Activated CD4-positive, alpha-beta memory T cell treated with anti-CD3 and anti-CD28 coated beads, Interleukin-2, amount 10 ng/mL, durations not matched to agents 7 days and 5 days (primary cell): ENCODE data around the gene PNPO. TPM values are rescaled to one million over a fixed set of nuclear protein-coding genes. Genes with fewer than 3 reads are reported as not detected.

ENCODE experiments used
- CTCF ChIA-PET: fragments of 350-600 bp; sonication (Branson Sonifier 250); formaldehyde crosslinking; loops from one replicate; lab custom pipeline; 2021; ENCODE audit warnings: antibody characterized with exemption, inconsistent platforms; lab: Charles Lee
- POLR2A ChIA-PET: fragments of 350-600 bp; sonication (Branson Sonifier 250); formaldehyde crosslinking; loops from one replicate; lab custom pipeline; 2021; ENCODE audit warnings: antibody characterized with exemption; lab: Charles Lee
- DNase-seq: peaks from one replicate; pipeline ENCODE4 v3.0.0-alpha.2; 2020
- H3K27ac Mint-ChIP-seq: one replicate; pipeline ENCODE4 v1.8.0; 2021; ENCODE audit warnings: mild to moderate bottlenecking, mixed read lengths
- H3K27me3 Mint-ChIP-seq: one replicate; pipeline ENCODE4 v1.8.0; 2021; ENCODE audit warnings: mixed read lengths
- H3K36me3 Mint-ChIP-seq: one replicate; pipeline ENCODE4 v1.8.0; 2021; ENCODE audit warnings: low read depth, mixed read lengths
- H3K4me1 Mint-ChIP-seq: one replicate; pipeline ENCODE4 v1.8.0; 2021; ENCODE audit warnings: mixed read lengths
- H3K4me3 Mint-ChIP-seq: one replicate; pipeline ENCODE4 v1.8.0; 2021; ENCODE audit warnings: mild to moderate bottlenecking, mixed read lengths
- H3K9me3 Mint-ChIP-seq: one replicate; pipeline ENCODE4 v1.8.0; 2021; ENCODE audit warnings: mixed read lengths
- total RNA-seq, 2 experiments: library from RNA; stranded (reverse); gene quantifications; one replicate each; pipeline ENCODE4 v1.2.3, GENCODE V29; 2021

The PNPO gene
- total RNA-seq, 2 experiments from 2014 or later: 24.6 to 25.1 TPM

DNA sequence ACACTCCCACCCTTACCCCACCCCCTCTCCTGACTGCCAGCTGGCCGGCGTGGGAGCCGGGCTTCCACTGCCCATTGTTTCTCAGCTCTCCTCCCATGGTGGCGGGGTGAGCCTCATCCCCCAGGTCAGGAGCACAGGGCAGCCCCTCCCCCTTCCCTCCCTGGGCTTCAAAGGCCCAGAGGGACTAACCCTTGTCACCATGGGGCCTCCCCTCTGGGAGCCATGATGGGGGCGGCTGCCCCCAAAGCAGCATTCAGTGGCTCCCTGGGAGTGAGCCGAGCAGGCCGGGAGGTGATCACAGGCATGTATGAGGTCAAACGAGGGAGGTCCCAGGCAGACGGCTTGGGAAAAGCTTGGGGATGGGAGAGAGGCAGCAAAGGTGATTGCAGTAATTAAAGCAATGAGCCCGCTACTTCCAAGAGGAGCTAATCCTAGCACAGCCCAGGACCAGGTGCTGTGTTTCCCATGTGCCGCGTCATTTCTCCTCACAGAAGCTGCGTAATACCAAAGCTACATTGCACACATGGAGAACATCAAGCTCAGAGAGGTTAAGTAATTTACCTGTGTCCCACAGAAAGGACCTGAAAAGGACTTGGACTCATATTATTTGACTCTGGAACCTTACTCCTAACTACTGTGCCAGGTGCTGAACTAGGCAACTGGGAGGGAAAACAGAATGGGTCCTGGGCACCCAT, 54.0 kb downstream of the PNPO start:
- ChIA-PET CTCF (interaction anchor here (0.6 to 1.7 kb wide), 2 partner anchors 17 to 19 kb away, joined by 3 to 8 read pairs; no protein-coding TSS in a partner anchor), POLR2A (no interaction called here)
- H3K4me3 Mint-ChIP-seq: no peak overlapping the region

DNA sequence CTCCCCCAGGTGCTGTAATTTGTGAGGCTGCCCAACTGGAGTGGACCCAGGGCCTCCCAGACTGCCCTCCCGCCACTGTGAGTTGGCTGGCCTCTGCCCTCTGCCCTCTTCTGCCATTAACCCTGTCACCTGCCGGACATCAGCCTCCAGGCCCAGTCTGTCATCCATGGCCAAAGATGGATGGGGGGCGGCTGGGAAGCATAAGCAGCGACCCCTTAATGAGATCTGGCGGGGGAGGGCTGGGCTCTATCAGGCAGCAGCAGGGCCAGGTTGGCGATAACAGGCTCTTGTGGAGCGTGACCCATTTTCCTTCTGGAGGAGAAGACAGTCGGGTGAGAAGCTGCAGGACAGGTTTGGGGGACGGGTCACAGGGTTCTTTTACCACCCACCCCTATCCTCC, 54.8 kb downstream of the PNPO start:
- no peak overlapping the region for H3K27ac Mint-ChIP-seq
- H3K4me1 Mint-ChIP-seq: peaks cover 5% of the 10 kb centered on the region
- peaks cover 26% of the 10 kb centered on the region for H3K27me3 Mint-ChIP-seq
- ChIA-PET CTCF (interaction anchor here (1.7 kb wide), 1 partner anchor 18 kb away, joined by 8 read pairs; no protein-coding TSS in a partner anchor), POLR2A (no interaction called here)
- H3K4me3 Mint-ChIP-seq: no peak overlapping the region
- DNase-seq: no peak
- no peaks in the 10 kb centered on the region for H3K36me3 Mint-ChIP-seq
- H3K9me3 Mint-ChIP-seq: no peaks in the 10 kb centered on the region

More for the DNA sequence above, 54.0 kb downstream of the PNPO start:
- Mint-ChIP-seq H3K27ac (no peak overlapping the region), H3K36me3 (no peaks in the 10 kb centered on the region), H3K9me3 (no peaks in the 10 kb centered on the region), H3K4me1 (peaks cover 5% of the 10 kb centered on the region), H3K27me3 (peaks cover 28% of the 10 kb centered on the region)
- no peak for DNase-seq

DNA sequence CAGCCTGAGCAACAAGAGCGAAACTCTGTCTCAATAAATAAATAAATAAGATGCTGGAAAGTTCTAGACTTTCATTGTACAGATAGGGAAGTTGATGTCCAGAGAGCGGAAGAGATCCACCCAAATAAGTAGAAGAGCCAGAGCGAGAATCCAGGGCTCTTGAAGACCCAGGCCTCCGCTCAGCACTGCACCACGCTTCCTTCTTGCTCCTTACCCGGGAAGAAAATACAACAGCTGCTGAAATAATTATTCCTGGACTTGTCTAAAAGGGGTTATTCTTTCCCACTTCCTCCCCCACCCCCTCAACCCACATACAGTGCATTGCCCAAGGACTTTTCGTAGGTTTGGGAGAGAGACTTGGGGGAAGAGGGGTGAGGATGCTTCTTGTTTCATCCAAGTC, 56.2 kb downstream of the PNPO start:
- no peak for DNase-seq
- no peaks in the 10 kb centered on the region for H3K36me3 Mint-ChIP-seq
- H3K9me3 Mint-ChIP-seq: no peaks in the 10 kb centered on the region
- ChIA-PET POLR2A (no interaction called here), CTCF (no interaction called here)
- peaks cover 8% of the 10 kb centered on the region for H3K4me1 Mint-ChIP-seq
- peaks cover 24% of the 10 kb centered on the region for H3K27me3 Mint-ChIP-seq
- no peak overlapping the region for H3K27ac Mint-ChIP-seq
- H3K4me3 Mint-ChIP-seq: no peak overlapping the region

DNA sequence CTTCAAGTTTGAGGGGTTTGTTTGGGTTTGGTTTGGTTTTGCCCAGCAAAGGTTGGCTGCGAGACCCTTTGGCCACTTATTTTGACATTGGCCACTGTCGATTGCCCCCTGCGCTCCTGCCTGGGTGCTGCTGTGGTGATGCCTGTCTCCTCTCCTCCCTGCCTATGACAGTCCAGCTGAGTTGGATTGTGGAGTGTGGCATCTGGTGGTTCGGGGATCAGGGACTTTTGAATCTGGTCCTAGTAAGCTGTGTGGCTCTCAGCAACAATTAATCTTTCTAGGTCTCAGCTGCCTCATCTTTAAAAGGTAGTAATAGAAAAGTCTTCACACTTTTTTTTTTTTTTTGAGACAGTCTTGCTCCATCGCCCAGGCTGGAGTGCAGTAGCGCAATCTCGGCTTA, 56.7 kb downstream of the PNPO start:
- Mint-ChIP-seq H3K9me3 (no peaks in the 10 kb centered on the region), H3K4me3 (no peak overlapping the region), H3K27me3 (peaks cover 29% of the 10 kb centered on the region), H3K4me1 (peaks cover 12% of the 10 kb centered on the region), H3K36me3 (no peaks in the 10 kb centered on the region), H3K27ac (no peak overlapping the region)
- ChIA-PET CTCF (interaction anchor here (1.0 kb wide), 1 partner anchor 20 kb away, joined by 6 read pairs; no protein-coding TSS in a partner anchor), POLR2A (no interaction called here)
- no peak for DNase-seq

Other genes starting within 250 kb of the PNPO start
- 1 to 10 TPM; 7.0 TPM for gene TBKBP1, start 247.4 kb upstream of the PNPO start, total RNA-seq
- 10 to 100 TPM; 58.3 to 61.1 TPM for gene TBX21, start 208.3 kb upstream of the PNPO start, total RNA-seq
- gene OSBPL7, start 119.8 kb upstream of the PNPO start, total RNA-seq: 10 to 100 TPM; 33.2 to 36.1 TPM
- 10 to 100 TPM; 91.5 to 95.7 TPM for gene MRPL10, start 110.0 kb upstream of the PNPO start, total RNA-seq
- under 1 TPM; 0.45 to 0.53 TPM for gene LRRC46, start 109.9 kb upstream of the PNPO start, total RNA-seq
- gene SCRN2, start 100.3 kb upstream of the PNPO start, total RNA-seq: 10 to 100 TPM; 29.1 to 29.8 TPM
- under 1 TPM; 0.10 to 0.15 TPM for gene SP6, start 90.4 kb upstream of the PNPO start, total RNA-seq
- gene SP2, start 45.3 kb upstream of the PNPO start, total RNA-seq: 10 to 100 TPM; 24.6 to 25.6 TPM
- gene PRR15L, start 16.3 kb downstream of the PNPO start, total RNA-seq: not detected
- 100 to 1,000 TPM; 194 to 205 TPM for gene CDK5RAP3, start 29.5 kb downstream of the PNPO start, total RNA-seq
- 10 to 100 TPM in 1 of 2 experiments, 1 to 10 TPM in 1; 7.4 to 11.5 TPM for gene COPZ2, start 96.2 kb downstream of the PNPO start, total RNA-seq
- 10 to 100 TPM; 69.4 to 70.2 TPM for gene NFE2L1, start 106.8 kb downstream of the PNPO start, total RNA-seq
- gene CBX1, start 159.9 kb downstream of the PNPO start, total RNA-seq: 10 to 100 TPM; 48.3 to 50.8 TPM
- gene SNX11, start 166.2 kb downstream of the PNPO start, total RNA-seq: 10 to 100 TPM; 22.6 to 22.8 TPM